Activated CD4-positive, alpha-beta T cell treated with anti-CD3 and anti-CD28 coated beads, Interleukin-2, amount 10 ng/mL, durations not matched to agents 24 days and 14 days (primary cell): Measurements from ENCODE around the gene ERICH6. TPM values are rescaled to one million over a fixed set of nuclear protein-coding genes. Genes with fewer than 3 reads are reported as not detected.

Source experiments
- DNase-seq: peaks from one replicate; pipeline ENCODE4 v3.0.0; 2022
- H3K27ac Mint-ChIP-seq: one replicate; pipeline ENCODE4 v1.8.0; 2022; ENCODE audit warnings: mild to moderate bottlenecking, mixed read lengths
- H3K27me3 Mint-ChIP-seq: one replicate; pipeline ENCODE4 v1.8.0; 2022; ENCODE audit warnings: mixed read lengths
- H3K36me3 Mint-ChIP-seq: one replicate; pipeline ENCODE4 v1.8.0; 2022; ENCODE audit warnings: low read depth, mild to moderate bottlenecking, mixed read lengths
- H3K4me1 Mint-ChIP-seq: one replicate; pipeline ENCODE4 v1.8.0; 2021; ENCODE audit warnings: mixed read lengths
- H3K4me3 Mint-ChIP-seq: one replicate; pipeline ENCODE4 v1.8.0; 2022; ENCODE audit warnings: mild to moderate bottlenecking, moderate library complexity, mixed read lengths
- H3K9me3 Mint-ChIP-seq: one replicate; pipeline ENCODE4 v1.8.0; 2021; ENCODE audit warnings: mixed read lengths
- intact Hi-C: fragments of 100-400 bp; cut with micrococcal nuclease; formaldehyde crosslinking; loops from one replicate; pipeline ENCODE4 v1.15.1; 2023
- total RNA-seq: library from RNA; stranded (reverse); gene quantifications from 2 replicates; pipeline ENCODE4 v1.2.3, GENCODE V29; 2022

The ERICH6 gene
- total RNA-seq, 1 donor from 2014 or later, result not detected

DNA sequence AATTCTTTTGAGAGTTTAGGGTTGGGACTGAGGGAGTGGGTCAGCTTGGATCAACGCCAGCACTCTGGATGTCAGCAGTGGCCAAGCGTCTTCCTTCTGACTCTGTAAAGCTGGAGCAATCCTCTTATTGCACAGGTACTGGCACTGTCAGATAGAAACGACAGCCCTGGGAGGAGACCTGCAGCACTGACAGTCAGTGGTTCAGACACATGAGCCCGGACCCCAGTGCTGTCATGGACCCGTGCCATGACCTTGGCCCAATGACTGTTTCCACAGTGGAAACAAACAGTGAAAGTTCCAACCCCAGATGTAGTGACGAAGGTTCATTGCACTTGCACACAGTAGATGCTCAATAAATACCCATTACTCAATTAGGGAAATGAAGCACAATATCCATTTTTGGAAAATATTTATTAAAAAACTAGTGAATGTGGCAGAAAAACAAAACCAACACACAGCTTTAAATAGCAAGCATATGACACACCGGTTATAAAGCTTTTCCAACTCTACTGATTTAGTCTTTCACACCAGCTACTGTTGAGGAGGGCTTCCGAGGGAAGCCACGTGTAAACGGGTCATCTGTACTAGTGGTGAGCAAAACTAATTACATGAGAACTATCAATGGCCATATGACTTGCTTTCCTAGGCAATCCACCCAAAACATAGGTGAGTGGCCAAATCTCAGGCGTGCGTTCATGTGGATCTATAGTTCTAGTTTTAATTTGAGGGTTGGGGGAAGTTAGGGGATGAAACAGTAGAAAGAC is 37.2 kb upstream of the ERICH6 start:
- intact Hi-C loops, result loop anchor here (1.0 kb wide), 1 partner anchor 10 kb away; no protein-coding TSS in a partner anchor
- Mint-ChIP-seq H3K27ac (peak overlapping the region; percentile 99), H3K4me3 (peak overlapping the region; percentile 80), H3K27me3 (no peaks in the 10 kb centered on the region), H3K4me1 (peaks cover 84% of the 10 kb centered on the region), H3K36me3 (peaks cover 64% of the 10 kb centered on the region), H3K9me3 (peaks cover 7% of the 10 kb centered on the region)
- no peak for DNase-seq

DNA sequence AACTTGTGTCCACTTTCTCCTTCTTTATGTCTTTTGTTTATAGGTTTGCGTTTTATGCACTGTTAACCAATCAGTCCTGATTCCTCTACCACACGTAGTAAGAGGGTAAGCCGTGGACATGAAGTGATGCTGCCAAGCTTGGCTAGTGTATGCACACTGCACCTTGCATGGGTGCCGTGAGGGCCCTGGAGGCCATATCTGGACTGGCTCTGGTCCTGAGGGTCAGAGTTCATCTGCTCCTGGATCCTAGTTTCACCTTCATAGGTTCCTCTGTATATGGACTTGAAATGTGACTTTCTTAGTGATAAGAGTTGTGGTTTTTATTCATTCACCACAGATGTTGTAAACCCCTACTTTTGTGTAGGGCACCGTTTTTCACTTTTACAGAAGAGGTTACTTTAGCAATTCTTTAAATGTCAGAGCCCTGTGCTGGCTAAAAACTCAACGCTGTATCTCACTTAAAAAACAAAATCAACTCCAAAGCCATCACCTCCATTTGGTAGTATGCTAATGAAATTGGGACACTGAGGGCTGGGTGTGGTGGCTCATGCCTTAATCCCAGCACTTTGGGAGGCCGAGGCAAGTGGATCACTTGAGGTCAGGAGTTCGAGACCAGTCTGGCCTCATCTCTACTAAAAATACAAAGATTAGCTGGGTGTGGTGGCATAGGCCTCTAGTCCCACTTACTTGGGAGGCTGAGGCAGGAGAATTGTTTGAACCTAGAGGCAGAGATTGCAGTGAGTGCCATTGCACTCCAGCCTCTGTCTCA is 36.3 kb upstream of the ERICH6 start:
- H3K36me3 Mint-ChIP-seq, result peaks cover 65% of the 10 kb centered on the region
- peaks cover 7% of the 10 kb centered on the region for H3K9me3 Mint-ChIP-seq
- peak overlapping the region; percentile 80 for H3K4me3 Mint-ChIP-seq
- peak overlapping the region; percentile 99 for H3K27ac Mint-ChIP-seq
- DNase-seq, result peak; percentile 70
- H3K4me1 Mint-ChIP-seq, result peaks cover 85% of the 10 kb centered on the region
- intact Hi-C loops, result loop anchor here (1.0 to 5.0 kb wide), 4 partner anchors 11 to 469 kb away; partner anchors contain the start of gene SELENOT
- no peaks in the 10 kb centered on the region for H3K27me3 Mint-ChIP-seq

DNA sequence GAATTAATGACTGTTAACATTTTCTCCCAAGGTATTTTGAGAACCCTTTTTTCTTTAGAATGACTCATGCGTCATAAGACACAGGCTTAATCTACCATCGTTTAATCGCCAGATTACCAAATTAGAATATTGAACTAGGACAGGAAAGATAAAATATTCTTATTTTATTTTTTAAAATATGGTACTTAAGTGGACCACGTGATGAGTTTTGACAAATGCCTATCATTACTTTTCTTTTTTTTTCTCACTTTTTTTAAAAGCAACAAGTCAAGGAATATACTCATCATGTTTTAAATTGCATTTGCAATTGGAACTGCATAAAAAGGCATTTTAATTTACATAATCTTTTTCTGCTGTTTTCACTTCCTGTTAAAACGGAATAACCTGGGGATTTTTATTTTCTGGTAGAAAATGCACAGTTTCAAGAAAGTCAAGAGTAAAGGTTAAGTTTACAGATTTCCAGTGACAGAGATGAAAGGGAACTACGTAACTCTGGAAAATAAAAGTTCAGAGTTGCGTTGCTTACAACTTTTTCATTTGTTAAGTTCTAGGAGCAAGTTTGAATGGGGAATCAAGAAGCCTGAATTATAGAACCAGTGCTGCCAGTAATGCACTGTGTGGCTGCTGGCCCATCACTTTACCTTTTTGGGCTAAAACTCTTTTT is 35.6 kb upstream of the ERICH6 start:
- peaks cover 79% of the 10 kb centered on the region for H3K4me1 Mint-ChIP-seq
- DNase-seq, result no peak
- H3K27me3 Mint-ChIP-seq, result no peaks in the 10 kb centered on the region
- H3K36me3 Mint-ChIP-seq, result peaks cover 62% of the 10 kb centered on the region
- H3K4me3 Mint-ChIP-seq, result peak overlapping the region; percentile 80
- peak overlapping the region; percentile 99 for H3K27ac Mint-ChIP-seq
- H3K9me3 Mint-ChIP-seq, result peaks cover 7% of the 10 kb centered on the region
- intact Hi-C loops, result loop anchor here (2.0 to 5.0 kb wide), 3 partner anchors 137 to 469 kb away; partner anchors contain the start of gene SELENOT

DNA sequence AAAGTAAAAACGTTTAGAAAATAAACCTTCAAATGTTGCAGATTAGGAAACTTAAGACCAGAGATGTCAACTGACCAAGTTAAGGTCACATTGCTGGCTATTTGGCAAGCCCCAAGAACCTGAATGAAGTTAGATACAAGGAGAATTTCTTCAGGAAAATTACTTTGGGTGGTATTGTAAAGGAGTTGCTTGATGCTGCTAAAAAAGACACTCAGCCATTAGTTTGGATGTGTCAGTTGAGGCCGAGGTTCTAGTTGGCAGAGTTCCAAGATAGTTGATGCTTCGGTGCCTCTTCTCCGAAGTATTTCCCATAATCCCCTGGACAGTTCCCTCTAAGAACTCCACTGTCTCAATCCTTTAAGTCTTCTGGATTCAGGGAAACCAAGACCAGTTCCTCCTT is 35.0 kb upstream of the ERICH6 start:
- Mint-ChIP-seq H3K36me3 (peaks cover 59% of the 10 kb centered on the region), H3K9me3 (peaks cover 7% of the 10 kb centered on the region), H3K4me1 (peaks cover 78% of the 10 kb centered on the region), H3K27me3 (no peaks in the 10 kb centered on the region), H3K27ac (peak overlapping the region; percentile 99), H3K4me3 (peak overlapping the region; percentile 64)
- no peak for DNase-seq
- intact Hi-C loops, result loop anchor here (1.0 to 5.0 kb wide), 8 partner anchors 17 to 570 kb away; partner anchors contain the start of genes EIF2A, SELENOT and SERP1

GRCh38 chr3:150737874-150738679 is 34.4 kb upstream of the ERICH6 start:
- DNase-seq, result peak; percentile 72
- intact Hi-C loops, result loop anchor here (1.0 to 5.0 kb wide), 9 partner anchors 17 to 570 kb away; partner anchors contain the start of genes EIF2A, SELENOT and SERP1
- peak overlapping the region; percentile 64 for H3K4me3 Mint-ChIP-seq

DNA sequence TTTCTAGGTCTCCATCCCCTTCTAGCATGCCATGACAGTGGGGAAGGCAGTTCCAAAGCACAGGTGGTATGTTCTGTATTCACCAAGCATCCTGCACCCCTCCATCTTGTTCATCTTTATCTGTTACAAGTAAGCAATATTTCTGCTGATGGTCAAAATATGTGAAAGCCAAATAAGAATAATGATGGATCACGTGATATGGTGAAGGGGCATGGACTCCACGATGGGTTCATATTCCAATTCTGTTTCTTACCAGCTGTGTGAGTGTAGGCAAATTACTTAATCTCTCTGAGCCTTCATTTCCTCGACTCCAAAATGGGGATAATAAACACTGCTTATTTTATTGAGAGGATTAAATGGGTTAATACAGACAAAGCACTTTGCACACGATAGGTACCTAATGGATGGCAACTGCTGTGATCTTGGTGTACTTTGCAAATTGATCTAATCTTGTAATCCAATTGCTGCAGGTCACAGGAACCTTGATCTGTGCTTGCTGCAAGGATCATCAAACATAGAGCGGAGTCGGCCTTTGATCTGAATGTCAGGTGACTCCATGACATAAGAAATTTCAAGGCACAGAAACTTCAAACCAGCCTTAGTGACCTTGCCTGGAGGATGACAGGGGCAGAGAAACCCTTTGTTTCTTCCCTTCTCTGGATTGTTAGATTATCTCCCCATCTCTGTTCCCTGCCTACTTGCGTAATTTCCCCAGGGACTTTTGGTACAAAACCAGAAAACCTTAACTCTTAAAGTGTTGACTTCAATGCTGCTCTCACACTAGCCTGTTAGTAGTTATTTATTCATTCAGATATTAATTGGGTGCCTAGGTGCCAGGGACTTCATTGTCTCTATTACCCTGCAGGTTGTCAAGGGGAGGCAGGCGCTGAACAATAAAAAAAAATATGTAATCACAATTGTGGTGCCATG is 33.4 kb upstream of the ERICH6 start:
- Mint-ChIP-seq H3K27ac (peak overlapping the region; percentile 99), H3K36me3 (peaks cover 47% of the 10 kb centered on the region), H3K4me3 (peak overlapping the region; percentile 64), H3K9me3 (peaks cover 7% of the 10 kb centered on the region), H3K27me3 (no peaks in the 10 kb centered on the region), H3K4me1 (peaks cover 68% of the 10 kb centered on the region)
- DNase-seq, result peak; percentile 60
- intact Hi-C loops, result loop anchor here (2.0 to 5.0 kb wide), 2 partner anchors 32 to 135 kb away; partner anchors contain the start of gene SELENOT

More at GRCh38 chr3:150737874-150738679, 34.4 kb upstream of the ERICH6 start:
- H3K36me3 Mint-ChIP-seq, result peaks cover 57% of the 10 kb centered on the region
- peaks cover 76% of the 10 kb centered on the region for H3K4me1 Mint-ChIP-seq
- peaks cover 7% of the 10 kb centered on the region for H3K9me3 Mint-ChIP-seq
- no peaks in the 10 kb centered on the region for H3K27me3 Mint-ChIP-seq
- H3K27ac Mint-ChIP-seq, result peak overlapping the region; percentile 99

- Mint-ChIP-seq H3K36me3 (peaks cover 41% of the 10 kb centered on the region), H3K27ac (peak overlapping the region; percentile 56), H3K4me1 (peaks cover 63% of the 10 kb centered on the region), H3K27me3 (no peaks in the 10 kb centered on the region), H3K9me3 (peaks cover 7% of the 10 kb centered on the region), H3K4me3 (no peak overlapping the region)
- DNase-seq, result peak; percentile 50
- intact Hi-C loops, result loop anchor here (2.0 to 5.0 kb wide), 2 partner anchors 32 to 134 kb away; partner anchors contain the start of gene SELENOT
Observed at GRCh38 chr3:150736316-150736719, 32.6 kb upstream of the ERICH6 start.

DNA sequence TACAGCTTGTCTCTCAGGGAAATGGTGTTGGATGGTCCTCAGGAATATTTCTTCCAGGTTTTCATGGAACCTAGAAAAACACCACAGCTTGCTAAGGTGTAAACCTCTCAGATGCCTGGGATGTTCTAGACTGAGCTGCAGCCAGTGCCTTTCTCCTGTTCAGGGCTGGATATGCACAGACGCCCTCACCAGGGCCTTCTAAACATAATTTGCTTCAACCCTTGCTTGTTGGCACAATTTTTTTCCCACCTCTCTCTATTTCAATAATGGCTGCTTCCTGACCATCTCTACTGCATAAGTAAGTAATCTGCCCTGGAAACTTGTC is 31.0 kb upstream of the ERICH6 start:
- peaks cover 7% of the 10 kb centered on the region for H3K9me3 Mint-ChIP-seq
- H3K27me3 Mint-ChIP-seq, result no peaks in the 10 kb centered on the region
- no peak overlapping the region for H3K27ac Mint-ChIP-seq
- H3K4me1 Mint-ChIP-seq, result peaks cover 48% of the 10 kb centered on the region
- peaks cover 29% of the 10 kb centered on the region for H3K36me3 Mint-ChIP-seq
- no peak overlapping the region for H3K4me3 Mint-ChIP-seq
- peak; percentile 50 for DNase-seq
- intact Hi-C loops, result loop anchor here (5.0 kb wide), 1 partner anchor 132 kb away; the partner anchor contains the start of gene SELENOT

- Mint-ChIP-seq H3K4me3 (no peak overlapping the region), H3K36me3 (peaks cover 29% of the 10 kb centered on the region), H3K27me3 (no peaks in the 10 kb centered on the region), H3K27ac (no peak overlapping the region), H3K9me3 (peaks cover 7% of the 10 kb centered on the region), H3K4me1 (peaks cover 43% of the 10 kb centered on the region)
- DNase-seq, result peak; percentile 49
- intact Hi-C loops, result no loop called here
Observed at GRCh38 chr3:150733936-150734794, 30.4 kb upstream of the ERICH6 start.

DNA sequence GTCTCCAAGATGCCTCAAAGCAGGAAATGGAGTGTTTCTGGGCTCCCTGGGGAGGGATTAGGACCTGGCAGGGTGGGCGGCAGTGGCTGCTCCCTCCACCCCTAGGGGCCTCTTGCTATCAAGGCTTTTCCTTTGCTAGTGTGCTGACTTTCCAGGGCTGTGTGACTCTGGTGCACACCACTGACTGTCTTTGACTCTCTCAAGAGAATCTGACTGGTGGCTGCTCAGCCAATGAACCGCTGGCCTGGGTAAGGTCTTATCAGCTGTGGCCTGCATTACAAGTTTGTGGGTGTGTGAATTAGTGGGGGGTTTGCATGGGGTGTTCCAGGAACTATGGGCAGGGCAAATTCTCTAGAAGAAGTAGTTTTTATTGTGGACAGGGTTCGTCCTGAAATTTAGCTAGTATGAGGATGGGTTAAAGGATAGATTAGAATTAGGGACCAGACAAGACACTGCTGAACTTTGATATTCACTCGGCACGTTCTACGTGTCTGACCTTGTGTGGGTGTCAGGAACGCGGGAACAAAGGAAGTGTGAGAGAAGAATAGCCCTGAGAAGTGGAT is 29.7 kb upstream of the ERICH6 start:
- Mint-ChIP-seq H3K27ac (no peak overlapping the region), H3K36me3 (peaks cover 28% of the 10 kb centered on the region), H3K27me3 (no peaks in the 10 kb centered on the region), H3K4me1 (peaks cover 39% of the 10 kb centered on the region), H3K9me3 (peaks cover 7% of the 10 kb centered on the region), H3K4me3 (no peak overlapping the region)
- intact Hi-C loops, result no loop called here
- DNase-seq, result peak; percentile 56

GRCh38 chr3:150729682-150730360 is 26.1 kb upstream of the ERICH6 start:
- Mint-ChIP-seq H3K36me3 (peaks cover 7% of the 10 kb centered on the region), H3K9me3 (no peaks in the 10 kb centered on the region), H3K27me3 (no peaks in the 10 kb centered on the region), H3K27ac (no peak overlapping the region), H3K4me3 (no peak overlapping the region), H3K4me1 (peaks cover 18% of the 10 kb centered on the region)
- DNase-seq, result no peak
- intact Hi-C loops, result no loop called here
